HG03469 (cell line): Measurements from ENCODE around the gene RTN4R.

ENCODE experiments used
- ATAC-seq: cut with Tn5 transposase; IDR thresholded peaks from one replicate; pipeline ENCODE4 v1.9.1; 2021; ENCODE audit warnings: mild to moderate bottlenecking, moderate library complexity, moderate number of reproducible peaks; ENCODE audit not compliant: unreplicated experiment

RTN4R gene

GRCh38 chr22:20218987-20219386 is 49.1 kb downstream of the RTN4R start:
- ATAC-seq, result no peak

- ATAC-seq, result no peak
Measured at GRCh38 chr22:20218326-20218872, 49.7 kb downstream of the RTN4R start.

GRCh38 chr22:20217563-20217962 is 50.6 kb downstream of the RTN4R start:
- no peak for ATAC-seq

- ATAC-seq, result no peak
Measured at GRCh38 chr22:20216863-20217499, 51.1 kb downstream of the RTN4R start.

- no peak for ATAC-seq
Measured at GRCh38 chr22:20215742-20216141, 52.4 kb downstream of the RTN4R start.

GRCh38 chr22:20214853-20215252 is 53.3 kb downstream of the RTN4R start:
- no peak for ATAC-seq

- ATAC-seq, result no peak
Measured at GRCh38 chr22:20213833-20214708, 54.0 kb downstream of the RTN4R start.

- no peak for ATAC-seq
Measured at GRCh38 chr22:20212754-20213699, 55.1 kb downstream of the RTN4R start.

- ATAC-seq, result no peak
Measured at GRCh38 chr22:20211997-20212753, 55.9 kb downstream of the RTN4R start.

GRCh38 chr22:20211409-20211996 is 56.6 kb downstream of the RTN4R start:
- no peak for ATAC-seq

- no peak for ATAC-seq
Measured at GRCh38 chr22:20210473-20211059, 57.6 kb downstream of the RTN4R start.

GRCh38 chr22:20209761-20210250 is 58.3 kb downstream of the RTN4R start:
- ATAC-seq, result no peak

GRCh38 chr22:20208713-20209310 is 59.3 kb downstream of the RTN4R start:
- no peak for ATAC-seq

- no peak for ATAC-seq
Measured at GRCh38 chr22:20207277-20208025, 60.7 kb downstream of the RTN4R start.

- ATAC-seq, result no peak
Measured at GRCh38 chr22:20206709-20207215, 61.4 kb downstream of the RTN4R start.

GRCh38 chr22:20205964-20206708 is 62.0 kb downstream of the RTN4R start:
- no peak for ATAC-seq

- no peak for ATAC-seq
Measured at GRCh38 chr22:20205464-20205963, 62.6 kb downstream of the RTN4R start.
